HG02678 (cell line): ENCODE measurements around the gene ATP5F1E.
"Not testable (repeated sequence)": the region's sequence is repeated elsewhere in the genome, so short reads cannot be mapped to it uniquely, and the experiment has no call there.

ENCODE experiments used
- ATAC-seq: cut with Tn5 transposase; IDR thresholded peaks from one replicate; pipeline ENCODE4 v1.9.1; 2021; ENCODE audit warnings: mild to moderate bottlenecking, moderate library complexity; ENCODE audit not compliant: unreplicated experiment

Gene ATP5F1E

DNA sequence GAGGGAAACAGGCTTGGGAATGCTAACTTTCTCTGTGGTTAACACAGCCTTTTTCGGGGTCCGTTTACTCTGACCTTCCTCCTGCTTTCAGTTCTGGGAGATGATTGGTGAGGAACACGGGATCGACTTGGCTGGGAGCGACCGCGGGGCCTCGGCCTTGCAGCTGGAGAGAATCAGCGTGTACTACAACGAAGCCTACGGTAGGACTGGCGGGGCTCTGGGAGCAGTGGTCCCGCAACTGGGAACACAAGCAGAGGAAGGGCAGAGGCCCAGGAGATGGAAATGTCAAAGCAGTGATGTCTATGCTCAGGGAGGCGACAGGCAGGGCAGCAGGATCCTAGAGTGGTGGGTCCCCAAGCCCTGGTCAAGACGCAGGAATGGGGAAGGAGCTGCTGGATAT, 9.4 kb downstream of the ATP5F1E start:
- ATAC-seq, result no peak

DNA sequence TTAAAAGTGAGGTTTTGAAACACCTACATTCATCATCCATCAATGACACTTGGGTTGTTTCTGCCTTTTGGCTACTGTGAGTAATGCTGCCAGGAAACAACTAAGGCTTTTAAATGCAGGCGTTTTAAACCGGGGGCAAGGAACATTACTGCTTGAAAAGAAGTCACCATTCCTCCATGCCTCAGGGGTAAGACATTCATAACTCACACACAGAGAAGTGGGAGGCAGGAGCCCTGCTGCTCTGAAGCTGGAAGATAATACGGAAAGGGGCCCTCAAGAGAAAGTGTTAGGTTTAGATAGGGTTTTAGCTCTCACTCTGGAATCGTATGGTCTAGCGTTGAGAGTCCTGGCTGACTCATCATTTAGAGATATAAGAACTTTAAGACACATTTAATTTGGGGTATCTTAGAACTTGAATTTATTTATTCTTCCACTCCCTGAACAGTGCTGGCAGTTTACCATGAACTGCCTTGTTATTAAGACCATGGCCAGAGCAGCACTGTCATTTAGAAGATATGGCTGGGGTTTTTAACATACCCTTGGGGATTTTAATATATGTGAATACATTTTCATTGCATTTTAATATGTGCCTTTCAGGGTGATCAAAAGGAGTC, 11.1 kb downstream of the ATP5F1E start:
- no peak for ATAC-seq

DNA sequence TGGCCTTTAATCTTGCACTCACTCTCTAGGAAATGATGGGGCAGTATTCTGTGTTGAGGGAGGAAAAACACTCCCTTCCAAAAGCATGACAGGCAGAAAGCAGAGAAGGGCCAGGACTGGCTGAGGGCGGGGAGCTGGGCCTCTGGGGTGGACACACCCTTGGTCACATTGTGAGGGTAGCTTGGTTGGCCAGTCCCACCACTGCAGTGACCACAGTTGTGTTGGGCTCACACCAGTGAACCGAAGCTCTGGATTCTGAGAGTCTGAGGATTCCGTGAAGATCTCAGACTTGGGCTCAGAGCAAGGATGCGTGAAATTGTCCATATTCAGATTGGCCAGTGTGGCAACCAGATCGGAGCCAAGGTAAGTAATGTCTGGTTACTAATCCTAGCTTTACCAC, 12.9 kb downstream of the ATP5F1E start, which contains the start of gene TUBB1:
Gene TUBB1 (plus strand): TSS at position 213 of the 400 bp plus-strand sequence. CDS start 94 bp downstream, at position 307.
- ATAC-seq, result no peak

DNA sequence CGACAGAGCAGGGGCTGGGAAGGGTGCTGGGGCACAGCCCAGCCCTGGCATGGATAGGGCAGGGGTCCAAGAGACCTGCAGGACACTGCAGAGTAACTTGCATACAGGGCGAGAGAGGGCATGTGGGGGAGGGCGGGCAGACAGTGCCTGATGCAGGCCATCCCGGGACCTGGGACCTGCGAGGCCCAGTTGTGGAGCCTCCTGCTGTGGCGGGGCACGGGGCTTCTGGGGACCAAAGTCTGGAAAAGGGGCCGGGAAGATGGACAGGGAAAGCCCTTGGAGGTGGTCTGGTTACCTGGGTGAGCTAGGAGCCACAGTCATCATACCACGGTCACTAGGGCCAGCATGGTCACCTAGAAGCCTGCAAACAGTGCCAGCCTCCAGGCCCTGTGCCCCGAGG, 13.3 kb downstream of the ATP5F1E start:
- no peak for ATAC-seq

DNA sequence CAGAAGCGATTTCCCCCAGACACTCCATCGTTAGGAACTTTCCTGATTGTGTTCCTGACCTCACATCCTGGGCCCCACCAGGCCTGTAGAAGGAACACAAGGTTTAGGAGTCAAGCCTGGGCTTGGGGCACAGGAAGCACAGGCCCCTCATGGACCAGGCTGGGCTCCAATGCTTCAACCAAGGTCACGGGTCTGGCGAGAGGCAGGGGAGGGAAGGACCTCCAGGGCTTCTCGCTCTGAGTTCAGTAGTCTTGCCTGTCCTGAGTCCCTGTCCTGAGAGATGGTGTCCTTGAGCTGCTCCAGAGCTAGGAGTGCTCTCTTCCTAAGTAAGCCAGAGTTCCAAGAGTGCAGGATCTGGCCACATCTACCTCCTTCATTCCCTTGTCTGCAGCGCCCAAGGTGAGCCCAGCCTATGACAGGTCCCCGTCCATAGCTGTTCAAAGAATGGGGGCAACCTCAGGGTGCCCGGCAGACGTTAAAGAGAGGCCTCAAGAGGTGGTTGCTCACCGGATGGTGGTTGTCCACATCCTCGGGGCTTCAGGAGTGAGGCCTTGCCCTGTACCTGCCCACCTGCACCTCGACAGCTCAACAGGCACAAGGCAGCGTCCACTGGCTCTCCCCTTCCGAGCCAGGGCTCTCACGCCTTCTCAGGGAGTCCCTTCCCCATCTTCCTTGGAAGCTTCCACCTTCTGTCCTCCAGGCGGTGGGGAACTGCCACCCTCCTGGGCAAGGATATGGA, 14.5 kb downstream of the ATP5F1E start:
- ATAC-seq, result no peak

DNA sequence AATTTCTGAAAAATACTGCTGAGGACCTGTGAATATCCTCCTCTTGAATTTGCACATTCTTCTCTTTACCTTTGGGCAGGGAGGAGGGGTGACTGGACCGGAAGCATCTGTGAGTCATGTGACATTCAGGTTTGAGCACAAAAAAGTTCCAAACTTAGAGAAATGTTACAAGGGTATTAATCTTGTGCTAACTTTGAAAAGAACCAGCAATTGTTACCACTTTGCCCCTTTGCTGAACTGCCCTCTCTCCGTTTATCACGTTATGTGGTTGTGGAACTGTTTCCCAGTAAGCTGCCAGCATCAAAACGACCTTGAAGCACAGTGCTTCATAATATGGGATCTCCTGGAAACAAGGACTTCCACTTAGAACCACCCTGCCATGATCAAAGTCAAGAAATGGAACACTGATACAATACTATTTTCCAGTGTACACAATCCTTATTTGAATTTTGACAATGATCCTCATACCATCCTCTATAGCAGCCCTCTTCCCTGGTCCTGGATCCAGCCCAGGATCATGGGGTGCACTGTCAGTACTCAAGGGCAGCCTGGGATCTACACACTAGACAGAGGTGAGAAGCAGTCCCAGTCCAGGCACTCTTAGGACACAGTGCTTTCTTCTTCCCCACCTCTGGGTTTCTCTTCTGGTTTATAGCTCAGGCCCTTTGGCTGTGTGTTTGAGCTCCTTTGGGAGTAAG, 15.2 kb downstream of the ATP5F1E start:
- ATAC-seq, result no peak

DNA sequence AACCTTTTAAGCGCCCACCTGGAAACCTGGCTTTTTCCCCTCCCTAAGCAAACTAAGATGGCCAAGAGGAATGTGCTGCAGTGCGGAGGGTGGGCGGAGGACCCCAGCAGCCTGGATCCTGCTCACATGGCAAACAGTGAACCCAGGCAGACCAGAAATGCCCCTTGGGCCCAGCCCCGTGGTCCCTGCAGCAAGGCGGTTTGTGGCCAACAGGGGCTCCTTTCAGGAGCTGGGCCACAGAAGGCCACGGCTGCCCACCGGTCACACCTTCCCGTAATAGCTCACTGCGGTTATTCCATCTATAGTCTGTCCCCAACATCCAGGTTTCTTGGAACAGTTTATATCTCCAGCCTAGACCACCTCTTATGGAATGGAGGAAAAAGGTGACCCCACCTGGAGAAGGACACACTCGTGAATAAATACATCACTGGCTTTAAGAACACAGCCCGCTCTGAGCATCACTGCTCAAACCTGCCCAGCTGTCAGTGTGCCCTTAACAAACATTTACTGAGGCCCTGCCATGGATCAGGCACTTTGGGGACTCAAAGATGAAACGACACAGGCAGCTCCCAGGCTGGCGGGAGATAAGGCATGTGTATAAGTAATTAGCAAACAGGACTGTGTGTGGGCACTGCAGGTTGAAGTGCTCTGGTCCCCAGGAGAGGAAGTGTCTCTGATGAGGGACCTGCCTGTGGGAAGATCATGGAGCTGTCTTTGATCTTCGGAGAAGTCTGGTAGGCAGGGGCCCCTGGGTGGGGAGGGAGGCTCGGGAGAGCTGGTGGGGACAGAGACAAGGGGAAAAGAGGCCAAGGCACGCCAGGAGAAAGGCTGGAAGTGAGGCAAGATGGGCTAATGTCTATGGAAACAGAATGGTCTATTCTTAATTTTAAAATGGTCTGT, 16.1 kb downstream of the ATP5F1E start:
- ATAC-seq, result no peak

DNA sequence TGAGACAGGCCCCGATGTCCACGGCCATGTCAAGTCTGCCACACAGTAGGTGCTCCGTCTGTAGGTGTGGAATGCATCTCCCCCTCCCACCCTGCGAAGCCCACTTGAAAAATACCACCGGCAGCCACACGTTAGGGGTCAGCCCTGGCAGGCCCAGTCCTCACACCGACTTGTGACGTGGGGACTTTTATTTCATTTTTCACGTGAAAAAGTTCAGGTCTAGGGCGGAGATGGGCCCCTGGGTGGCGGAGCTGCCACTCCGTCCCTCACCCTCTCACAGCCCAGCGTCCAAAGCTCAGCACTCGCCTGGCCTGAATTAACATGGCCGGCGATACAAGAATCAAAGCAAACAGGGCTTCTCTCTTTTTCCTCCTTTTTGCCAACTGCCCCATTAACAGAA, 16.7 kb downstream of the ATP5F1E start:
- no peak for ATAC-seq

DNA sequence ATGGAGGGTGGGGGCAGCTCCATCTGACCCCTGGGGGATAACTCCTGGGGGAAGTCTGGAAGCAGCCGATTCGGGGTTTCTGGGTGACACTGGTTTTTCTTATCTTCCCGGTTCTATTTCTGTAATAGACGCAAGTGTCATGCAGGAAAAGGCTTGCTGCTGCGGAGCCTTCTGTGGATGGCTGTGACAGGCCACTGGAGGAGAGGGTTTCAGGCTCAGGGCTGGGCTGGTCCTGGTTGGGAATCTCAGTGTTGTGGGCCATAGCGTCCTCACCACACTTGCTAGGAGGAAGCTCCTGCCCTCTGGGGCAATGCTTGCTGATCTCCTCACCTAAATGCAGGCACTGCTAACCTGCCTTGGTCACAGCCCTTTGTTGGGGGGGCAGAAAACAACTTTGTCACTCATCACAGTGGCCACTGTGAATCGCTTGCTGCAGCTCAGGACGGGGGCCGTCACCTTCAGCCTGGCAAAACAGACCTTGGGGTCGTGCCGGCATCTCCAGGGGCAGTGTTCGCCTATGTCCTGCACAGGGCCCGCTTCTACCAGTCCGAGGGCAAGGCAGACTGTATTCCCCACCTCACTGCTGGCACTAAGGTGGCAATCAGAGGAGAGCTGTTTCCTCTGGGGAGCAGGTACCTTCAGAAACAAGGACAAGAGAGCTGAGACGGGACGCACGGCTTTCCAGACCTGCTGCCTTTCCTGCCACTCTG, 17.3 kb downstream of the ATP5F1E start:
- ATAC-seq, result no peak

DNA sequence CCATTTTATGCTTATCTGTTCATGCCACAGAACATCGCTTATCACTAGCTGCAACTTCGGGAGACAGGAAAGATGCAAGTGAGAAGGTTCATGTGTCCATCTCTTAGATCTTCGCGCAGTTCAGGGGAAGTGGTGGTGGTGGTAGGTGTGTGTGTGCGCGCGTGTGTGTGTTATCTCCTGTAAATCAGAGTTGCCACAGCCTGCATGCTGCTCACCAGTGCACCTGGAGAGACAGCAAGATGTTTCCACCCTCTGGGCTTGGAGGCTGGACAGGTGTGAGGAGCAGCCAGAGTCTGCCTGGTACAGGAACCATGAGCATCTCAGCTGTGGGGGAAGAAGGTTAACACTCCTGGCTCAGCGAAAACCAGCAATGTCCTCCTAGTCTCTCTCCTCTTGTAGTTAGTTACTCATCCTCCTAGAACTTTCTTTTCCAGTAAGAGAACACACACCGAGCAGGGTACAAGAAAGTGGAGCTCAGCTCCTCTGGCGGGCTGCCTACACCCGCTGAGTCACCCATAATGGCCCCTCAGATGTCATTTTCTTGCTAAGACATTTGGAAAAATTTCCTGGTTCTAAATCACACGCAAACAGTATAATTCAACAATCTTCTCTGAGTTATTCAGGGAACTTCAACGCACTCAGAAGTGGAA, 18.1 kb downstream of the ATP5F1E start:
- ATAC-seq, result no peak

DNA sequence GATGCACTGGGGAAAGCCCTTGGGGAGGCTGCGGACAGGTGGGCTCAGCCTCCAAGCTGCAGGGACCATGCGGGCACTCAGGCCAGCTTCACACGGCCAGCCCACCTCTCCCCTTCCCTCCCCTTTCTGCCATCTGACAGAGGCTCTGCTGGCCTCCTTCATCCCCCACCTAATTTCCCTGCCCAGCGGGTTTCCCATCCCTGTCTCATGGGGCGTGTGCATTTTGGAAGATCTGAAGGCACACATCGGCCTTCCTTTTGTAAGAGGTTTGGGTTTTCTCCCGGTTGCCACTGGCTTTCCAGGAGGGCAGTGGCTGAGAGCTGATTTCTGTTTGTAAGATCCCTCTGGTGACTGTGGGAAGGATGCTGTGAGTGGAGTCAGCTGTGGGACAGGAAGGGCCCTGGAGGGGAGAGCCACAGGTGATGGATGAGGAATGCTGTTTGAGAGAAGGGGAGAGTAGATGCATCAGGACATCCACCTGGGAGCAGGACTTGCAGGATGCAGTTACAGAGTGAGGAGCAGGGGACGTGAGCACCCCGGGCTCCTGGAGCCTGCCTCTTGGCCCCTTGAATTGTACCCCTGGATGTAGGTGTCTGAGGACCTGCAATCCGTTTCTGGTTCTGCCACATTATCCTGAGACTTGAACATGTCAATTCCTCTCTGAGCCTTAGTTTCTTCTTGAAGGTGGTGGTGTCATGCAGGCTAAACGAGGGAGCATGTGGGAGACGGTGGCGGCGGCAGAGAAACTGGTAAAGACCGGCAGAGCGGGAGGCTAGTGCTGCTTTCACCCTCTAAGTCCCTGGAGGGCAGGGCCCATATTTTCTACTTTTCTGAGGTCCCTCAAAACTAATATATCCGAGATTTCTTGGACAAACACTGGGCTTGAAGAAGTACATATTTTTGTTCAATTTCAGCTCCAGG, 18.8 kb downstream of the ATP5F1E start:
- no peak for ATAC-seq

DNA sequence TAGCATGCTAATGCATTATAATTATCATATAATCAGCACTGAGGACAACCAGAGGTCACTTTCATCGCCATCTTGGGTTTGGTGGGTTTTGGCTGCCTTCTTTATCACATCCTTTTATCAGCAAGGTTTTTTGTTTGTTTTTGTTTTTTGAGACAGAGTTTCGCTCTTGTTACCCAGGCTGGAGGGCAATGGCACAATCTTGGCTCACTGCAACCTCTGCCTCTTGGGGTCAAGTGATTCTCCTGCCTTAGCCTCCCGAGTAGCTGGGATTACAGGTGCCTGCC, 20.3 kb downstream of the ATP5F1E start:
- ATAC-seq, result not testable (repeated sequence)

DNA sequence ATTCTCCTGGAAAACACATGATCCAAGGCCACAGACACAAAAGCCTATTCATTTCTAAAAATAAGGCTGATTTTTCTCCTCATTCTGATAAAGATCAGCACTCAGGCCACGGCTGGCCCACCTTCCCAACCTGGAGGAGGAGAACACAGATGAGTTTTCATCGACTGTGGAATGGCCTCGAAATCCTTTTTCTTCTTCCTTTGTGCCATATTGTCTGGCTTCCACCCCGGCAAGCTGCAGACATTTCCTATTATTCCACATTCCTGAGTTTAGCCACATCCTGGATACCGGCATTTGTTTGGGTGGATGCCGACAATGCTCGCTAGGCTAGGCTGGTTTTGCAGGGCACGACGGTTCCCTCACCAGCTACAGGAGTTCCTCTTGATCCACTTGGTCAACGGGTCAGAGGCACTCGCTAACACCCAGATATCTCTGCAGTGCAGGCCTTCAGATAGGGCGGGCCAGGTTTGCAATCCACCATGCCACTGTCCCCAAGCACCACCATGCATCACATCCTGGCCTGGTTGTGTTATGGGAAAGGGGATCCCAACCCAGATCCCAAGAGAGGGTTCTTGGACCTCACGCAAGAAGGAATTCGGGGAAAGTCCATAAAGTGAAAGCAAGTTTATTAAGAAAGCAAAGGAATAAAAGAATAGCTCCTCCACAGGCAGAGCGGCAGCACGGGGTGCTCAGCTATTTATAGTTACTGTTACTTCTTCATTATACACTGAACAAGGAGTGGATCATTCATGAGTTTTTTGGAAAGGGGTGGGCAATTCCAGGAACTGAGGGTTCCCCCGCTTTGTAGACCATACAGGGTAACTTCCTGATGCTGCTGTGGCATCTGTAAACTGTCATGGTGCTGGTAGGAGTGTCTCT, 20.9 kb downstream of the ATP5F1E start:
- no peak for ATAC-seq

DNA sequence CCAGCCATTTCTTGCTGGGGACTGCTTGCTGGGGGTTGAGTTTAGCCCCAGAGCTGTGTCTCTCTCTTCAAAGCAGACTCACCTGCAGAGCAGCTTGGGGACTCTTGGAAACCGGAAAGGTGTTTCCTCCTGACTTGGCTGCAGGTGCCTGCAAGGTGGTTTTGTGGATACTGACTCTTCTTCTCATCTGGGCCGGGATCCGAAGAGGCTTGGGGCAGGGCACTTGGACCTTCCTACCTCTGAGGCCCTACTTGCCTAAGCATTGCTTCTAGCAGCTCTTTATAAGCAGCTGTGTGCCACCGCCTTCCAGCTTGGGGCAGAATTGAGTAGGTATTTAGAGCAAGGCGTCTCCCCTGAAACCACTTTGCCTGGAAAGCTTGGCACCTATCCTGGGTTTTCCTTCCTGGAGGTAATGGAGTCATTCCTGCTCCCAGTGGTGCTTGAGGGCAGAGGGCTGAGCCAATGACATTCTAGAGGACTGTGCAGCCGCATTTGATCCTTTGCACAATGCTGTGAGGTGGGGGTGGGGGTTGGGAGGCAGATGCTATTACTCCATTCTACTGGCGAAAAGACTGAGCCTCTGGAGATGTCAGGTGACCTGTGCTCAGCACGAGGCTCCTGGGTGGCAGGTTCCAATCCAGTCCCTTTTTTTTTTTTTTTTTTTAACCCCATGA, 21.7 kb downstream of the ATP5F1E start:
- ATAC-seq, result no peak

DNA sequence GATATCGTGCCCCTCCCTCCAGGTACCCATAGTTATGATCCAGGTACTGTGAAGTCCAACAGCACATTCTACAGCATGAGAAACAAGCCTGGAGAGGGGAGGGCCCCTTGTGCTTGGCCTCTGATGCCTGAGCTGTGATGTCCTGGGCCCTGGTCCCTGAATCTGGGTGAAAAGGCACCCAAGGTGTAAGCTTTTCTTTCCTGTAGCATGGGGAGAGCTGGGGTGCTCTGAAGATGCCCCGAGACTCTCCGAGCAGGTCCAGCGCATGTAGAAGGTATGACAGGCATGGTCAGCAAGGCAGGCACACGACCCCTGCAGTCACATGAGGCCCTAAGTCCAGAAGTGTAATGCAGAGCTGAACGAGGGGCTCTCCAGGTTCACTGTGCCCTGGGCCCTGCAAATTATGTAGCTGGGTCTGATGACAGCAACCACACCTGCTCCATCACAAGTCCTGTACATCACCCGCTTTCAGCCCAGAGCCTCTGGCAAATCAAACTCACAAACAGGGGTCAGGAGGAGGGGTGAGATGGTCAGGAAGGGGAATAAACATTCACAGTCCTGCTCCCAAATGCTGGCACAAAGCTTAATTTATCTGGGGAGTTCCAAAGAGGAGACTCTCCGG, 23.3 kb downstream of the ATP5F1E start:
- ATAC-seq, result no peak

DNA sequence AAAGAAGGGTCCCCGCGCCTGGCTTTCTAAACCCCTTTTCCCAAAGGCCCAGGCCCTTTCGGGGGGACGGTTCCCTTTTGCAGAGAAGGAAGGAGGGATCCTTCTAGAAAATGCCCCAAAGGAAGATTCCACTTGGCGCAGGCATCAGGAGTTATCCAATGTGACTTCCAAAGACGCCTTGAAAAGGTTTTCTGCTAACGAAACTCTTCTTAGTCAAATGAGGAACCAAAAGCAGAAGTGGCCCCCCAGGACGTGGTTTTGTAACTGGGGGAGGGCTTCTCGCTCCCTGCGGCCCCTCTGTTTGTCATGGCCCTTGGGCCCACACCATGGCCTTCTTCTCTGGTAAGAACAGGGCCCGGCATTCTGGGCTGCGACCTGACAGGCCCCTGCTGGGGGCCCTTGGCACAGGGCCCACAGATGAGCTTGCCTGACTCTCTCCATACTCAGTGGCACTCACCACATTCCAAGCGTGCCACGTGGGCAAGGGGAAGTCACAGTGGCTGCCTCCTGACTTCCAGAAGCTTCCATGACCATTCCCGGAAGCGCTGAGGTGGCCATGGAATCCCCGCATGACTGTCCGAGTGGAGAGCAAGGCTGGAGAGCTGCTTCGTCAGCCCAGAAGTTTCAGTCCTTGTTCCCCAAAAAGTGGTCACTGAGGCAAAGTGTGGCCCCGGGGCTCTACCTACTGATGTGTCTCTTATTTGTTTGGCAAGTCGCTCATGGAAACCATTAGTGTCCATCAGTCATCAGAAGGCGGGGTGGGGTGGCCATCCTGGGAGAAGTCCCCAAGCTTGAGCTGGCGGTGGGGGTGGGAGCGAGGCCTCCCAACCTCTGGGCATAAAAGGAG, 24.2 kb downstream of the ATP5F1E start:
- ATAC-seq, result peak; percentile 28
